ENCODE results near the gene ARID1B. TPM values are rescaled to one million over a fixed set of nuclear protein-coding genes. Genes with fewer than 3 reads are reported as not detected.

ARID1B gene
- total and polyA plus RNA-seq, 9 of the 15 experiments (the other 6 are each of a cell fraction or from before 2014, with no cell fraction given): 12.5 to 50.5 (median 25.8) TPM

- Histone ChIP-seq H3K4me1 (replicated peaks in 1 of 2; ENCODE audit: control insufficient read depth in 2 of 2, insufficient read depth in 2 of 2, low read length in 2 of 2) (peaks cover 0 to 6% of the 10 kb centered on the region in 2 experiments; a peak in 3 of 5 replicates), H3K9me3 (replicated peaks; ENCODE audit: control insufficient read depth, insufficient read depth, low read depth, low read length) (no peaks in the 10 kb centered on the region), H2AFZ (ENCODE audit: low read depth, low read length) (no peak overlapping the region), H3K9ac (ENCODE audit: insufficient read depth in 1 of 2, low read depth in 2 of 2, low read length in 2 of 2) (no peak overlapping the region), H4K20me1 (replicated peaks; ENCODE audit: control insufficient read depth, insufficient read depth, low read length) (no peaks in the 10 kb centered on the region), H3K4me3 (no peak overlapping the region), H3K4me2 (ENCODE audit: insufficient read depth, low read length) (no peak overlapping the region), H3K27me3 (ENCODE audit: control insufficient read depth in 2 of 2, insufficient read depth in 2 of 2, low read length in 2 of 2) (no peaks in the 10 kb centered on the region), H3K36me3 (ENCODE audit: control insufficient read depth, insufficient read depth, low read length) (peaks cover 64% of the 10 kb centered on the region), H3K9me1 (ENCODE audit: control insufficient read depth, insufficient read depth, low read length) (peaks cover 2% of the 10 kb centered on the region), H3K27ac (ENCODE audit: extremely low read depth, low read depth, low read length) (no peak overlapping the region), H3K79me2 (ENCODE audit: control insufficient read depth, insufficient read depth, low read length) (no peaks in the 10 kb centered on the region)
- in situ Hi-C loops (cut with MboI): loop anchor here (10.0 to 25.0 kb wide), 2 partner anchors 623 to 1875 kb away; partner anchors contain the start of gene TFB1M
- DNase-seq (ENCODE audit: extremely low read depth in 1 of 4, low spot score in 3 of 4) (no peak), ATAC-seq (no peak), FAIRE-seq (no peak)
- ChIA-PET POLR2A (interaction anchor here (0.6 to 0.7 kb wide), 2 partner anchors 1400 to 1840 kb away, joined by 3 read pairs; no protein-coding TSS in a partner anchor), CTCF (ENCODE audit: low intra/inter-chr PET ratio) (interaction anchor here (0.6 kb wide), 1 partner anchor 501 kb away, joined by 3 read pairs; no protein-coding TSS in a partner anchor)
- TF ChIP-seq TEAD2 (tag; IDR thresholded peaks at IDR 0.05) (no peak), MEF2A (IDR thresholded peaks at IDR 0.05; ENCODE audit: control insufficient read depth, low read depth, low read length) (0 out of 2 replicates have a peak, but pooled peaks have one; percentile 6), E2F6 (IDR thresholded peaks at IDR 0.05; ENCODE audit: borderline replicate concordance in 1 of 2, extremely low read depth in 1 of 2, insufficient read depth in 1 of 2, insufficient read length in 1 of 2, low read depth in 1 of 2, low read length in 1 of 2, poor library complexity in 1 of 2, severe bottlenecking in 1 of 2) (no peak), MEIS2 (IDR thresholded peaks at IDR 0.05; ENCODE audit: partially characterized antibody) (peak; percentile 69)
- intact Hi-C loops (cut with micrococcal nuclease): no loop called here
- BruUV-seq (replicated peaks): no TSS peak
- 90% methylated on average over 11 of the region's 11 CpGs for WGBS (ENCODE audit: insufficient coverage, low coverage, missing lambda C conversion rate)
Measured at GRCh38 chr6:157187182-157188083, 410.3 kb downstream of the ARID1B start.
